Smooth muscle cell (in vitro differentiated cells): Measurements from ENCODE around the gene IPO8. TPM values are rescaled to one million over a fixed set of nuclear protein-coding genes. Genes with fewer than 3 reads are reported as not detected.

ENCODE experiments used
- DNase-seq: peaks from one replicate; lab custom pipeline; 2025; ENCODE audit not compliant: unreplicated experiment; lab: John Stamatoyannopoulos, UW
- H2AFZ ChIP-seq: fragments of 200-600 bp; sonication (generic); 2 replicates; pipeline ENCODE4 v1.6.0; 2016; ENCODE audit warnings: antibody characterized with exemption, low read depth, mild to moderate bottlenecking
- H3F3A ChIP-seq: fragments of 200-600 bp; sonication (generic); 2 replicates; pipeline ENCODE4 v1.6.0; 2017; ENCODE audit warnings: antibody characterized with exemption, low read depth
- H3K27ac ChIP-seq: fragments of 200-600 bp; sonication (generic); 2 replicates; pipeline ENCODE4 v1.5.1; 2016; ENCODE audit warnings: low read depth, mild to moderate bottlenecking
- H3K27me3 ChIP-seq: fragments of 200-600 bp; sonication (generic); 2 replicates; pipeline ENCODE4 v1.6.1; 2016; ENCODE audit warnings: low read depth, mild to moderate bottlenecking
- H3K36me3 ChIP-seq: fragments of 200-600 bp; sonication (generic); 2 replicates; pipeline ENCODE4 v1.5.1; 2016; ENCODE audit warnings: low read depth
- H3K4me1 ChIP-seq: fragments of 200-600 bp; sonication (generic); 2 replicates; pipeline ENCODE4 v1.5.1; 2016; ENCODE audit warnings: low read depth
- H3K4me2 ChIP-seq: fragments of 200-600 bp; sonication (generic); 2 replicates; pipeline ENCODE4 v1.6.0; 2016; ENCODE audit warnings: mild to moderate bottlenecking
- H3K4me3 ChIP-seq: fragments of 200-600 bp; sonication (generic); 2 replicates; pipeline ENCODE4 v1.5.1; 2016; ENCODE audit warnings: mild to moderate bottlenecking
- H3K79me2 ChIP-seq: fragments of 200-600 bp; sonication (generic); 2 replicates; pipeline ENCODE4 v1.6.0; 2016; ENCODE audit warnings: low read depth, mild to moderate bottlenecking
- H3K9ac ChIP-seq: fragments of 200-600 bp; sonication (generic); 2 replicates; pipeline ENCODE4 v1.6.0; 2016; ENCODE audit warnings: low read depth
- H3K9me3 ChIP-seq: fragments of 200-600 bp; sonication (generic); replicated peaks from 2 replicates; pipeline ENCODE4 v1.5.1; 2016; ENCODE audit warnings: low read depth
- H4K20me1 ChIP-seq: fragments of 200-600 bp; sonication (generic); 2 replicates; pipeline ENCODE4 v1.6.0; 2016; ENCODE audit warnings: low read depth
- WGBS: methylation state at CpG from one replicate; pipeline ENCODE4 v1.1.7; 2016; ENCODE audit warnings: low lambda C conversion rate; 5-methylcytosine and 5-hydroxymethylcytosine counted together
- polyA plus RNA-seq: library from polyadenylated mRNA; unstranded; fragments of >200 nt; fragmentation: Nextera tagmentation; extraction: Ambion mirVana; gene quantifications from 2 replicates; pipeline ENCODE4 v1.2.1, GENCODE V29; 2016
- total RNA-seq: library from RNA; depleted of rRNA; stranded (reverse); fragments of >200 nt; gene quantifications from 2 replicates; pipeline ENCODE4 v1.2.3, GENCODE V29; 2014
- TF ChIP-seq, protein P1 (sequence below): fragments of 200-600 bp; sonication (generic); IDR thresholded peaks from 2 replicates; pipeline ENCODE4 v1.5.1; 2017; ENCODE audit warnings: borderline replicate concordance, mild to moderate bottlenecking, antibody characterized with exemption; ENCODE audit not compliant: insufficient read depth, poor library complexity, severe bottlenecking

The IPO8 gene
- total and polyA plus RNA-seq, 2 experiments from 2014 or later = 5.0 to 24.0 TPM

DNA sequence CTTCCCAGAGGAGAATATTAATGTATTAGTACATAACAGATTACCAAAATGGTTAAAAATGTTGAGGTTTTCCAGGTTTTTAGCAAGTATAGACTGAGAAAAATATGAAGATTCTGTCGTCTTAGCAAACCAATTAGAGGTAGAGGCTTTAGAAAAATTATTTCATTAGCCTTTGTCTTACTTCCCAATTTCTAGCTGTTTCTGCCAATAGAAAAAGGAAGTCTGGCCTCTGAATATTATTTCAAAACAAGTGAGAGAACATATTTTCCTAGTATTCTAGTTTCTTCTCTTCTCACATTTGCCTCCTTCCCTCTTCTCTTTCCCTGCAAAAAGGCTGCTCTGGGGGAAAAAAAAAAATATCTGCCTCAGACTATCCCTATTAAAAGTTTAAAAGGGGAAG lies 16.4 kb downstream of the IPO8 start:
- WGBS = 92% methylated on average over 1 of the region's 1 CpG
- H3K4me1 ChIP-seq = no peaks in the 10 kb centered on the region
- H4K20me1 ChIP-seq = no peaks in the 10 kb centered on the region
- no peak for DNase-seq
- no peak overlapping the region for H3K4me2 ChIP-seq
- H3F3A ChIP-seq = no peaks in the 10 kb centered on the region
- peaks cover 15% of the 10 kb centered on the region for H3K36me3 ChIP-seq
- H3K4me3 ChIP-seq = no peak overlapping the region
- no peaks in the 10 kb centered on the region for H3K27me3 ChIP-seq
- H3K9ac ChIP-seq = no peak overlapping the region
- no peaks in the 10 kb centered on the region for H3K9me3 ChIP-seq
- H2AFZ ChIP-seq = no peak overlapping the region
- TF ChIP-seq, protein P1, sequence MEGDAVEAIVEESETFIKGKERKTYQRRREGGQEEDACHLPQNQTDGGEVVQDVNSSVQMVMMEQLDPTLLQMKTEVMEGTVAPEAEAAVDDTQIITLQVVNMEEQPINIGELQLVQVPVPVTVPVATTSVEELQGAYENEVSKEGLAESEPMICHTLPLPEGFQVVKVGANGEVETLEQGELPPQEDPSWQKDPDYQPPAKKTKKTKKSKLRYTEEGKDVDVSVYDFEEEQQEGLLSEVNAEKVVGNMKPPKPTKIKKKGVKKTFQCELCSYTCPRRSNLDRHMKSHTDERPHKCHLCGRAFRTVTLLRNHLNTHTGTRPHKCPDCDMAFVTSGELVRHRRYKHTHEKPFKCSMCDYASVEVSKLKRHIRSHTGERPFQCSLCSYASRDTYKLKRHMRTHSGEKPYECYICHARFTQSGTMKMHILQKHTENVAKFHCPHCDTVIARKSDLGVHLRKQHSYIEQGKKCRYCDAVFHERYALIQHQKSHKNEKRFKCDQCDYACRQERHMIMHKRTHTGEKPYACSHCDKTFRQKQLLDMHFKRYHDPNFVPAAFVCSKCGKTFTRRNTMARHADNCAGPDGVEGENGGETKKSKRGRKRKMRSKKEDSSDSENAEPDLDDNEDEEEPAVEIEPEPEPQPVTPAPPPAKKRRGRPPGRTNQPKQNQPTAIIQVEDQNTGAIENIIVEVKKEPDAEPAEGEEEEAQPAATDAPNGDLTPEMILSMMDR = no peak
- H3K27ac ChIP-seq = no peak overlapping the region
- no peaks in the 10 kb centered on the region for H3K79me2 ChIP-seq

DNA sequence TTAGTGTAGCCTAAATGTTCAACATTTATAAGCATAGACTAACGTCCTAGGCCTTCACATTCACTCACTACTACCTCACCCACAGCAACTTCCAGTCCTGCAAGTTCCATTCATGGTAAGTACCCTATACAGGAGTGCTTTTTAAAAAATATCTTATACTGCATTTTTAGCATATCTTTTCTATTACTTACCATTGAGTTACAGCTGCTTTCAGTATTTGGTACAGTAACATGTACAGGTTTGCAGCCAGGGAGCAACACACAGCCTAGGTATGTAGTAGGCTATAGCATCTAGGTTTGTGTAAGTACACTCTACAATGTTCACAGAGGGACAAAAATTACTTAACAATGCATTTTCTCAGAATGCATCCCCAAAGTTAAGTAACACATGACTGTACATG lies 17.4 kb downstream of the IPO8 start:
- no peaks in the 10 kb centered on the region for H3F3A ChIP-seq
- H3K79me2 ChIP-seq = no peaks in the 10 kb centered on the region
- no peak overlapping the region for H3K4me2 ChIP-seq
- no peaks in the 10 kb centered on the region for H4K20me1 ChIP-seq
- H3K4me3 ChIP-seq = no peak overlapping the region
- H3K27me3 ChIP-seq = no peaks in the 10 kb centered on the region
- H3K36me3 ChIP-seq = peaks cover 17% of the 10 kb centered on the region
- no peak overlapping the region for H3K9ac ChIP-seq
- 85% methylated on average over 1 of the region's 1 CpG for WGBS
- H3K27ac ChIP-seq = no peak overlapping the region
- H2AFZ ChIP-seq = no peak overlapping the region
- H3K9me3 ChIP-seq = no peaks in the 10 kb centered on the region
- no peak for DNase-seq
- TF ChIP-seq, protein P1 = no peak
- H3K4me1 ChIP-seq = no peaks in the 10 kb centered on the region

DNA sequence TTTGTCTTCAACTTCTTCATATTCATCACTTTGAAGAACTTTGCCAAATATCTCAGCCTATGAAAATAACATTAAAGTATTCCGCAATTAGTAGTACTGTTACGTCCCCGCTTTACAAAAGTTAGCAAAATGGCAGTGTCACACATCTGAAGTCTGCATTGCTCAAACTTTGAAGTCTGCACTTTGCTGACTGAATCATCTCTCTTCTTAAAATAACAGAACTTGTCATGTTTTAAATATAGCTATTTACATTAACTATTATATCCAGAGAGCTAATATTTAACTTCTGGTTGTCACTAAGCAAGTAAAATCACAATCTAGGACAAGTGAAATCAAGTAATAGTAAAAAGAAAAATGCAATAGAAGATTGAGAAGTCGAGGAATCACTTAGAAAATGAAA lies 34.5 kb downstream of the IPO8 start:
- Histone ChIP-seq H2AFZ (no peak overlapping the region), H3K36me3 (peaks cover 11% of the 10 kb centered on the region), H3F3A (no peaks in the 10 kb centered on the region), H3K9me3 (no peaks in the 10 kb centered on the region), H4K20me1 (no peaks in the 10 kb centered on the region), H3K27me3 (no peaks in the 10 kb centered on the region), H3K4me1 (no peaks in the 10 kb centered on the region), H3K9ac (no peak overlapping the region), H3K27ac (no peak overlapping the region), H3K79me2 (no peaks in the 10 kb centered on the region), H3K4me3 (no peak overlapping the region), H3K4me2 (no peak overlapping the region)
- DNase-seq = no peak
- TF ChIP-seq, protein P1 = no peak
- 76% methylated on average over 4 of the region's 4 CpGs for WGBS

- Histone ChIP-seq H3K4me1 (no peaks in the 10 kb centered on the region), H3K9me3 (no peaks in the 10 kb centered on the region), H3K9ac (no peak overlapping the region), H3F3A (no peaks in the 10 kb centered on the region), H3K79me2 (no peaks in the 10 kb centered on the region), H3K27me3 (no peaks in the 10 kb centered on the region), H3K27ac (no peak overlapping the region), H4K20me1 (no peaks in the 10 kb centered on the region), H3K4me3 (no peak overlapping the region), H3K36me3 (no peaks in the 10 kb centered on the region), H3K4me2 (no peak overlapping the region), H2AFZ (no peak overlapping the region)
- 97% methylated on average over 1 of the region's 1 CpG for WGBS
- TF ChIP-seq, protein P1 = no peak
- no peak for DNase-seq
Observed at GRCh38 chr12:30652034-30652696, 43.5 kb downstream of the IPO8 start.
